ENCODE results near the gene EIF6. TPM values are rescaled to one million over a fixed set of nuclear protein-coding genes. Genes with fewer than 3 reads are reported as not detected.

Gene EIF6
- total and polyA plus RNA-seq, 9 of the 15 experiments (the other 6 are each of a cell fraction or from before 2014, with no cell fraction given): 165 to 832 (median 229) TPM

GRCh38 chr20:35312318-35312717 is 27.7 kb upstream of the EIF6 start (continued):
- TF ChIP-seq REST (IDR thresholded peaks at IDR 0.05; ENCODE audit: borderline replicate concordance): peak; percentile 3; the same call in 1 of the 2 replicates
- TF ChIP-seq REST (CRISPR knock-in tag; IDR thresholded peaks at IDR 0.05; ENCODE audit: low read depth): no peak
- no peak for TF ChIP-seq MITF (IDR thresholded peaks at IDR 0.05)
- TF ChIP-seq ZNF263 (CRISPR knock-in tag; IDR thresholded peaks at IDR 0.05; ENCODE audit: borderline replicate concordance): no peak
- no peak for TF ChIP-seq BCOR (IDR thresholded peaks at IDR 0.05)
- TF ChIP-seq ZNF347 (CRISPR knock-in tag; IDR thresholded peaks at IDR 0.05; ENCODE audit: low read depth): no peak
- no peak for TF ChIP-seq MTA1 (IDR thresholded peaks at IDR 0.05; ENCODE audit: borderline replicate concordance)
- no peak for TF ChIP-seq LCOR (CRISPR knock-in tag; IDR thresholded peaks at IDR 0.05)
- no peak for TF ChIP-seq TCF7 (IDR thresholded peaks at IDR 0.05; ENCODE audit: borderline replicate concordance)
- TF ChIP-seq SREBF2 (CRISPR knock-in tag; IDR thresholded peaks at IDR 0.05): no peak
- TF ChIP-seq ETS2 (tag; IDR thresholded peaks at IDR 0.05; ENCODE audit: borderline replicate concordance, poor library complexity, severe bottlenecking): no peak
- TF ChIP-seq MCM3 (IDR thresholded peaks at IDR 0.05): no peak
- TF ChIP-seq MNT (conservative IDR thresholded peaks at IDR 0.05): peak in 1 of 2 experiments; percentile 36; a peak in 1 of 4 replicates
- no peak for TF ChIP-seq PREB (CRISPR knock-in tag; IDR thresholded peaks at IDR 0.05)
- TF ChIP-seq SMAD3 (CRISPR knock-in tag; conservative IDR thresholded peaks at IDR 0.05): no peak
- peak; percentile 63 for TF ChIP-seq ARID1B (IDR thresholded peaks at IDR 0.05)
- TF ChIP-seq GTF2A2 (tag; IDR thresholded peaks at IDR 0.05): no peak

Data from K562 (cell line).